ENCODE results near the gene SDC3.

DNA sequence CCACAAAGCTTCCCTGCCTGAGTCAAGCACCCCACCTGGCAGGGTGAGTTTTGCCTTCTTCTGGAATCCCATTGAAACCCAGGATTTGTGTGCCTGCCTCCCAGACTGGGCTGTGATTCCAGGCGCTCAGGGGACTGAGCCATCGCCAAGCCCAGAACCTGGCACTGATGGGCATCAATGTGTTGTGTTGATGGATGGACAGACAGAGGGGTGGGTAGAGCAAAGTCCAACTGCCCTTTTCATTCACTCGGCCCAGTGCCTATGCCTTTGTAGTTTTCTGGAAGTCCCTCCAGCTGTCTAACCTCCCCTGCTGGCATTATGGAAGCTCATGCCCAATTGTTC lies 85.0 kb downstream of the SDC3 start:
- TF ChIP-seq CTCF (IDR thresholded peaks at IDR 0.05) (no peak), EZH2 (IDR thresholded peaks at IDR 0.05; ENCODE audit: borderline replicate concordance, insufficient read depth, low read depth, low read length, poor library complexity, severe bottlenecking) (no peak)

All from B cell (primary cell).